ELR (cell line): ENCODE data around the gene SEMA3E.

Source experiments
- DNase-seq: peaks from one replicate; pipeline ENCODE4 v3.0.0-alpha.2; 2015; ENCODE audit warnings: low read depth

Gene SEMA3E

GRCh38 chr7:83640731-83641537 lies 8.0 kb downstream of the SEMA3E start:
- DNase-seq = no peak

GRCh38 chr7:83640240-83640639 lies 8.7 kb downstream of the SEMA3E start:
- no peak for DNase-seq

- no peak for DNase-seq
Measured at GRCh38 chr7:83633516-83633915, 15.4 kb downstream of the SEMA3E start.

GRCh38 chr7:83629117-83629880 lies 19.6 kb downstream of the SEMA3E start:
- no peak for DNase-seq

- DNase-seq = no peak
Measured at GRCh38 chr7:83617858-83618257, 31.1 kb downstream of the SEMA3E start.

- no peak for DNase-seq
Measured at GRCh38 chr7:83614112-83614511, 34.8 kb downstream of the SEMA3E start.

GRCh38 chr7:83613232-83613631 lies 35.7 kb downstream of the SEMA3E start:
- DNase-seq = no peak

GRCh38 chr7:83611776-83612175 lies 37.2 kb downstream of the SEMA3E start:
- no peak for DNase-seq

GRCh38 chr7:83610649-83611304 lies 38.2 kb downstream of the SEMA3E start:
- no peak for DNase-seq

GRCh38 chr7:83608716-83609115 lies 40.2 kb downstream of the SEMA3E start:
- DNase-seq = no peak

GRCh38 chr7:83603649-83604048 lies 45.3 kb downstream of the SEMA3E start:
- DNase-seq = no peak

GRCh38 chr7:83599131-83599530 lies 49.8 kb downstream of the SEMA3E start:
- no peak for DNase-seq

- DNase-seq = no peak
Measured at GRCh38 chr7:83593921-83594475, 54.9 kb downstream of the SEMA3E start.

GRCh38 chr7:83588602-83589240 lies 60.2 kb downstream of the SEMA3E start:
- DNase-seq = no peak

GRCh38 chr7:83586281-83586680 lies 62.7 kb downstream of the SEMA3E start:
- DNase-seq = no peak

- DNase-seq = no peak
Measured at GRCh38 chr7:83581667-83582435, 67.1 kb downstream of the SEMA3E start.

GRCh38 chr7:83579740-83580139 lies 69.2 kb downstream of the SEMA3E start:
- peak; percentile 44 for DNase-seq

GRCh38 chr7:83575436-83575835 lies 73.5 kb downstream of the SEMA3E start:
- DNase-seq = no peak

GRCh38 chr7:83574616-83575015 lies 74.3 kb downstream of the SEMA3E start:
- DNase-seq = no peak

GRCh38 chr7:83562960-83563359 lies 86.0 kb downstream of the SEMA3E start:
- no peak for DNase-seq

- DNase-seq = no peak
Measured at GRCh38 chr7:83562289-83562688, 86.7 kb downstream of the SEMA3E start.
